KOPT-K1 (cell line): ENCODE data around the gene SPEF2.

Experiments used
- H3K27ac ChIP-seq: fragments of 200-600 bp; sonication (generic); 2 replicates; pipeline ENCODE4 v1.5.1; 2016; ENCODE audit warnings: antibody characterized with exemption, mild to moderate bottlenecking, low read depth, low read length; ENCODE audit not compliant: poor library complexity, severe bottlenecking
- H3K36me3 ChIP-seq: fragments of 200-600 bp; sonication (generic); 2 replicates; pipeline ENCODE4 v1.5.1; 2017; ENCODE audit warnings: antibody characterized with exemption, mild to moderate bottlenecking, low read length, moderate library complexity; ENCODE audit not compliant: insufficient read depth
- H3K9me3 ChIP-seq: fragments of 200-600 bp; sonication (generic); 2 replicates; pipeline ENCODE4 v1.5.1; 2017; ENCODE audit warnings: antibody characterized with exemption, low read length, mild to moderate bottlenecking; ENCODE audit not compliant: insufficient read depth, poor library complexity, severe bottlenecking

The SPEF2 gene

GRCh38 chr5:35804201-35804653 lies 186.6 kb downstream of the SPEF2 start:
- no peaks in the 10 kb centered on the region for H3K9me3 ChIP-seq
- no peaks in the 10 kb centered on the region for H3K36me3 ChIP-seq
- no peak overlapping the region for H3K27ac ChIP-seq

GRCh38 chr5:35804841-35805240 lies 187.2 kb downstream of the SPEF2 start:
- Histone ChIP-seq H3K27ac (no peak overlapping the region), H3K9me3 (no peaks in the 10 kb centered on the region), H3K36me3 (no peaks in the 10 kb centered on the region)

GRCh38 chr5:35810601-35811000 lies 192.9 kb downstream of the SPEF2 start:
- Histone ChIP-seq H3K9me3 (no peaks in the 10 kb centered on the region), H3K36me3 (no peaks in the 10 kb centered on the region), H3K27ac (no peak overlapping the region)

- Histone ChIP-seq H3K9me3 (no peaks in the 10 kb centered on the region), H3K27ac (no peak overlapping the region), H3K36me3 (no peaks in the 10 kb centered on the region)
Observed at GRCh38 chr5:35811108-35811741, 193.6 kb downstream of the SPEF2 start.

GRCh38 chr5:35813521-35813920 lies 195.9 kb downstream of the SPEF2 start:
- Histone ChIP-seq H3K9me3 (no peaks in the 10 kb centered on the region), H3K36me3 (no peaks in the 10 kb centered on the region)

GRCh38 chr5:35815089-35815936 lies 197.7 kb downstream of the SPEF2 start:
- H3K36me3 ChIP-seq, result no peaks in the 10 kb centered on the region
- H3K27ac ChIP-seq, result no peak overlapping the region
- H3K9me3 ChIP-seq, result no peaks in the 10 kb centered on the region

More at GRCh38 chr5:35813521-35813920, 195.9 kb downstream of the SPEF2 start:
- no peak overlapping the region for H3K27ac ChIP-seq

GRCh38 chr5:35816881-35817521 lies 199.3 kb downstream of the SPEF2 start:
- H3K9me3 ChIP-seq, result no peaks in the 10 kb centered on the region
- H3K27ac ChIP-seq, result no peak overlapping the region
- H3K36me3 ChIP-seq, result no peaks in the 10 kb centered on the region

GRCh38 chr5:35819026-35819425 lies 201.4 kb downstream of the SPEF2 start:
- H3K9me3 ChIP-seq, result no peaks in the 10 kb centered on the region
- no peaks in the 10 kb centered on the region for H3K36me3 ChIP-seq
- H3K27ac ChIP-seq, result no peak overlapping the region

GRCh38 chr5:35819668-35820067 lies 202.0 kb downstream of the SPEF2 start:
- Histone ChIP-seq H3K36me3 (no peaks in the 10 kb centered on the region), H3K9me3 (no peaks in the 10 kb centered on the region), H3K27ac (no peak overlapping the region)

GRCh38 chr5:35820735-35821134 lies 203.1 kb downstream of the SPEF2 start:
- no peaks in the 10 kb centered on the region for H3K9me3 ChIP-seq
- H3K36me3 ChIP-seq, result no peaks in the 10 kb centered on the region
- H3K27ac ChIP-seq, result no peak overlapping the region

GRCh38 chr5:35821513-35821912 lies 203.8 kb downstream of the SPEF2 start:
- Histone ChIP-seq H3K9me3 (no peaks in the 10 kb centered on the region), H3K36me3 (no peaks in the 10 kb centered on the region), H3K27ac (no peak overlapping the region)

- H3K27ac ChIP-seq, result no peak overlapping the region
- H3K36me3 ChIP-seq, result no peaks in the 10 kb centered on the region
- no peaks in the 10 kb centered on the region for H3K9me3 ChIP-seq
Observed at GRCh38 chr5:35822511-35822910, 204.8 kb downstream of the SPEF2 start.

GRCh38 chr5:35823347-35824098 lies 205.9 kb downstream of the SPEF2 start:
- Histone ChIP-seq H3K9me3 (no peaks in the 10 kb centered on the region), H3K36me3 (no peaks in the 10 kb centered on the region), H3K27ac (no peak overlapping the region)

GRCh38 chr5:35826056-35826455 lies 208.4 kb downstream of the SPEF2 start:
- Histone ChIP-seq H3K36me3 (no peaks in the 10 kb centered on the region), H3K27ac (no peak overlapping the region), H3K9me3 (no peaks in the 10 kb centered on the region)

GRCh38 chr5:35826554-35826953 lies 208.9 kb downstream of the SPEF2 start:
- Histone ChIP-seq H3K9me3 (no peaks in the 10 kb centered on the region), H3K27ac (no peak overlapping the region), H3K36me3 (no peaks in the 10 kb centered on the region)
